GM12878 (cell line): ENCODE results near the gene PXT1. TPM values are rescaled to one million over a fixed set of nuclear protein-coding genes. Genes with fewer than 3 reads are reported as not detected.

ENCODE experiments used
- ATF7 ChIP-seq: fragments of 450-650 bp; IDR thresholded peaks from 2 replicates; pipeline ENCODE4 v1.6.1; 2016; ENCODE audit warnings: low read depth, mild to moderate bottlenecking
- BCL11A ChIP-seq: IDR thresholded peaks from 2 replicates; pipeline ENCODE4 v1.6.1; 2011; ENCODE audit warnings: low read depth, low read length
- BCLAF1 ChIP-seq: fragments of 450-650 bp; IDR thresholded peaks from 2 replicates; pipeline ENCODE4 v1.6.1; 2017; ENCODE audit warnings: antibody characterized with exemption, mild to moderate bottlenecking, moderate library complexity
- BRCA1 ChIP-seq: IDR thresholded peaks from 2 replicates; pipeline ENCODE4 v1.6.1; 2011; ENCODE audit warnings: low read depth, low read length, improper control_type of control experiment
- CREB1 ChIP-seq: IDR thresholded peaks from 2 replicates; pipeline ENCODE4 v1.6.1; 2012; ENCODE audit warnings: low read depth, mild to moderate bottlenecking, inconsistent platforms
- ETV6 ChIP-seq, 2 experiments: fragments of 450-650 bp in 1 of 2; IDR thresholded peaks in 1 of 2; conservative IDR thresholded peaks in 1 of 2; 2 replicates each; pipeline ENCODE4 v1.6.1; 2014; ENCODE audit warnings: antibody characterized with exemption in 1 of 2, borderline replicate concordance in 1 of 2, low read depth in 1 of 2, mild to moderate bottlenecking in 1 of 2, moderate library complexity in 1 of 2
- FOS ChIP-seq: IDR thresholded peaks from 3 replicates; pipeline ENCODE4 v1.6.1; 2011; ENCODE audit warnings: borderline replicate concordance; ENCODE audit not compliant: insufficient read length; ENCODE audit errors: extremely low read depth
- FOXM1 ChIP-seq: IDR thresholded peaks from 2 replicates; pipeline ENCODE4 v1.6.1; 2012; ENCODE audit warnings: low read depth, mild to moderate bottlenecking, inconsistent platforms, low read length, moderate library complexity
- GABPA ChIP-seq: IDR thresholded peaks from 2 replicates; pipeline ENCODE4 v1.6.1; 2014; ENCODE audit warnings: antibody characterized with exemption, low read depth, mild to moderate bottlenecking, inconsistent platforms
- GATAD2B ChIP-seq: fragments of 450-650 bp; conservative IDR thresholded peaks from 2 replicates; pipeline ENCODE4 v1.6.1; 2017; ENCODE audit warnings: low read depth, mild to moderate bottlenecking, moderate library complexity
- HCFC1 ChIP-seq: fragments of 150-350 bp; IDR thresholded peaks from 2 replicates; pipeline ENCODE4 v1.6.1; 2014; ENCODE audit warnings: low read length
- HDAC2 ChIP-seq: fragments of 200-600 bp; sonication (generic); IDR thresholded peaks from 2 replicates; pipeline ENCODE4 v1.6.1; 2017
- HDAC6 ChIP-seq: fragments of 200-600 bp; sonication (generic); IDR thresholded peaks from one replicate; pipeline ENCODE4 v1.8.0; 2017; ENCODE audit warnings: antibody characterized with exemption; ENCODE audit not compliant: unreplicated experiment
- MEF2B ChIP-seq: fragments of 450-650 bp; IDR thresholded peaks from 2 replicates; pipeline ENCODE4 v1.6.1; 2018; ENCODE audit warnings: mild to moderate bottlenecking, moderate library complexity; ENCODE audit not compliant: partially characterized antibody, poor library complexity, severe bottlenecking
- PAX8 ChIP-seq: fragments of 450-650 bp; IDR thresholded peaks from 2 replicates; pipeline ENCODE4 v1.6.1; 2017; ENCODE audit warnings: mild to moderate bottlenecking, moderate library complexity
- RELB ChIP-seq: fragments of 450-650 bp; IDR thresholded peaks from 2 replicates; pipeline ENCODE4 v1.6.1; 2017; ENCODE audit warnings: low read depth, mild to moderate bottlenecking, moderate library complexity
- SUPT20H ChIP-seq: IDR thresholded peaks from 2 replicates; pipeline ENCODE4 v1.6.1; 2011; ENCODE audit warnings: low read depth, mild to moderate bottlenecking, low read length, moderate library complexity, borderline replicate concordance; ENCODE audit not compliant: control insufficient read depth
- USF1 ChIP-seq: IDR thresholded peaks from 2 replicates; pipeline ENCODE4 v1.6.1; 2011; ENCODE audit warnings: borderline replicate concordance, low read depth, mild to moderate bottlenecking, moderate library complexity, mixed read lengths, low read length; ENCODE audit not compliant: insufficient read depth; ENCODE audit errors: extremely low read length
- USF2 ChIP-seq: IDR thresholded peaks from 2 replicates; pipeline ENCODE4 v1.6.1; 2011; ENCODE audit warnings: low read depth, low read length, improper control_type of control experiment, borderline replicate concordance
- ZNF217 ChIP-seq: fragments of 450-650 bp; IDR thresholded peaks from 2 replicates; pipeline ENCODE4 v1.6.1; 2017; ENCODE audit warnings: antibody characterized with exemption, mild to moderate bottlenecking
- ZNF384 ChIP-seq: IDR thresholded peaks from 2 replicates; pipeline ENCODE4 v1.6.1; 2012; ENCODE audit warnings: low read depth, mild to moderate bottlenecking, low read length, improper control_type of control experiment, borderline replicate concordance
- ZNF622 ChIP-seq: fragments of 450-650 bp; IDR thresholded peaks from 2 replicates; pipeline ENCODE4 v1.6.1; 2017; ENCODE audit warnings: mild to moderate bottlenecking, inconsistent platforms
- polyA plus RNA-seq, 11 experiments: library from polyadenylated mRNA; depleted of rRNA in 4 of 11; unstranded in 6 of 11; stranded (reverse) in 5 of 11; fragments of >200 nt; fragmentation: Nextera tagmentation in 4 of 11; fragmentation: Illumina TruSeq in 1 of 11; extraction: Ambion mirVana in 4 of 11; extraction: Trizol in 1 of 11; gene quantifications; 1 replicate in 1 of 11; 2 replicates in 10 of 11; pipeline versions ENCODE4 v1.2.1 to v1.2.3, GENCODE V29; 2011 to 2016; ENCODE audit warnings: inconsistent platforms in 2 of 11, missing spikeins in 2 of 11, low read depth in 1 of 11
- total RNA-seq, 4 experiments: library from RNA; depleted of rRNA in 3 of 4; stranded (reverse); fragments of >200 nt in 3 of 4; fragmentation: Illumina TruSeq in 1 of 4; extraction: Trizol in 1 of 4; gene quantifications; 2 replicates each; pipeline versions ENCODE4 v1.2.1 to v1.2.3, GENCODE V29; 2013 to 2021

Gene PXT1
- total and polyA plus RNA-seq, 10 of the 15 experiments (the other 5 are each of a cell fraction or from before 2014, with no cell fraction given), result 0.27 to 2.9 (median 0.50) TPM

- TF ChIP-seq BCLAF1 (no peak), RELB (peak; percentile 59; the same call in 1 of the 2 replicates), ZNF622 (no peak), MEF2B (no peak), SUPT20H (no peak), USF2 (peak; percentile 91), BCL11A (no peak), HDAC2 (no peak), BRCA1 (no peak), FOS (no peak), ZNF217 (no peak), PAX8 (no peak), USF1 (peak; percentile 97), GATAD2B (peak; percentile 39; the same call in 1 of the 2 replicates), HCFC1 (no peak), ETV6 (conservative IDR thresholded peaks at IDR 0.05 in 1 of 2, IDR thresholded peaks at IDR 0.05 in 1 of 2; ENCODE audit: borderline replicate concordance in 1 of 2, low read depth in 1 of 2) (no peak), FOXM1 (no peak), CREB1 (peak; percentile 64), GABPA (no peak), ATF7 (no peak), ZNF384 (no peak), HDAC6 (no peak)
Measured at GRCh38 chr6:36423101-36423824, 19.4 kb downstream of the PXT1 start (continued).
